Neural cell (in vitro differentiated cells): ENCODE results near the gene ADPRS. TPM values are rescaled to one million over a fixed set of nuclear protein-coding genes. Genes with fewer than 3 reads are reported as not detected.

Experiments used
- H2AFZ ChIP-seq: fragments of 200-600, 300-800 bp; sonication (generic), shearing (Covaris generic); 2 replicates; pipeline ENCODE4 v1.6.0; 2014; ENCODE audit warnings: low read depth, mild to moderate bottlenecking, antibody characterized with exemption, low read length, moderate library complexity
- H3F3A ChIP-seq: fragments of 200-600 bp; shearing (Covaris generic); 2 replicates; pipeline ENCODE4 v1.6.1; 2016; ENCODE audit warnings: mild to moderate bottlenecking, moderate library complexity, mixed read lengths, antibody characterized with exemption, low read length; ENCODE audit not compliant: insufficient read depth, poor library complexity, severe bottlenecking
- H3K27ac ChIP-seq: fragments of 200-600, 300-800 bp; sonication (generic), shearing (Covaris generic); 2 replicates; pipeline ENCODE4 v1.5.1; 2014; ENCODE audit warnings: mild to moderate bottlenecking, low read length, moderate library complexity
- H3K27me3 ChIP-seq: fragments of 300-800, 200-600 bp; sonication (generic), shearing (Covaris generic); 2 replicates; pipeline ENCODE4 v1.6.0; 2014; ENCODE audit warnings: mild to moderate bottlenecking, low read depth, low read length, moderate library complexity; ENCODE audit not compliant: insufficient read depth
- H3K36me3 ChIP-seq: fragments of 300-800, 200-600 bp; sonication (generic), shearing (Covaris generic); 2 replicates; pipeline ENCODE4 v1.5.1; 2014; ENCODE audit warnings: mild to moderate bottlenecking, antibody characterized with exemption, low read length, moderate library complexity; ENCODE audit not compliant: insufficient read depth
- H3K4me2 ChIP-seq: fragments of 300-800, 200-600 bp; sonication (generic), shearing (Covaris generic); 2 replicates; pipeline ENCODE4 v1.6.0; 2014; ENCODE audit warnings: mild to moderate bottlenecking, low read length
- H3K4me3 ChIP-seq: fragments of 300-800, 200-600 bp; sonication (generic), shearing (Covaris generic); 2 replicates; pipeline ENCODE4 v1.5.1; 2014; ENCODE audit warnings: mild to moderate bottlenecking, low read length, moderate library complexity
- H3K79me2 ChIP-seq: fragments of 200-600 bp; shearing (Covaris generic); replicated peaks from 2 replicates; pipeline ENCODE4 v1.6.0; 2014; ENCODE audit warnings: mild to moderate bottlenecking, low read length, moderate library complexity; ENCODE audit not compliant: insufficient read depth
- H3K9ac ChIP-seq: fragments of 300-800, 200-600 bp; sonication (generic), shearing (Covaris generic); 2 replicates; pipeline ENCODE4 v1.6.1; 2016; ENCODE audit warnings: mild to moderate bottlenecking, low read length, mixed read lengths
- H3K9me2 ChIP-seq: fragments of 200-600 bp; shearing (Covaris generic); 2 replicates; pipeline ENCODE4 v1.6.1; 2016; ENCODE audit warnings: mild to moderate bottlenecking, low read length, mixed read lengths; ENCODE audit not compliant: insufficient read depth
- H3K9me3 ChIP-seq: fragments of 200-600, 300-800 bp; sonication (generic), shearing (Covaris generic); 2 replicates; pipeline ENCODE4 v1.6.1; 2016; ENCODE audit warnings: mild to moderate bottlenecking, mixed run types, low read length, moderate library complexity, mixed read lengths
- H4K20me1 ChIP-seq: fragments of 200-600 bp; shearing (Covaris generic); 2 replicates; pipeline ENCODE4 v1.6.1; 2016; ENCODE audit warnings: mild to moderate bottlenecking, mixed run types; ENCODE audit not compliant: insufficient read depth
- CTCF ChIP-seq: fragments of 450-650 bp; IDR thresholded peaks from 2 replicates; pipeline ENCODE4 v1.5.1; 2014; ENCODE audit warnings: antibody characterized with exemption, mild to moderate bottlenecking, moderate library complexity; ENCODE audit not compliant: poor library complexity, severe bottlenecking
- EP300 ChIP-seq: fragments of 450-650 bp; conservative IDR thresholded peaks from 2 replicates; pipeline ENCODE4 v1.6.1; 2014; ENCODE audit warnings: antibody characterized with exemption, mild to moderate bottlenecking, moderate library complexity; ENCODE audit not compliant: poor library complexity, severe bottlenecking
- EZH2 ChIP-seq: fragments of 200-600, 300-800 bp; shearing (Covaris generic), sonication (generic); IDR thresholded peaks from 2 replicates; pipeline ENCODE4 v1.6.1; 2014; ENCODE audit warnings: antibody characterized with exemption, low read length, borderline replicate concordance, mild to moderate bottlenecking; ENCODE audit not compliant: insufficient read depth, poor library complexity, severe bottlenecking
- MXI1 ChIP-seq: fragments of 450-650 bp; conservative IDR thresholded peaks from 2 replicates; pipeline ENCODE4 v1.6.1; 2014; ENCODE audit warnings: antibody characterized with exemption, mild to moderate bottlenecking; ENCODE audit not compliant: poor library complexity, severe bottlenecking
- POLR2AphosphoS5 ChIP-seq: IDR thresholded peaks from 2 replicates; pipeline ENCODE4 v1.6.1; 2012
- RAD21 ChIP-seq: fragments of 450-650 bp; conservative IDR thresholded peaks from 2 replicates; pipeline ENCODE4 v1.6.1; 2014; ENCODE audit warnings: antibody characterized with exemption, mild to moderate bottlenecking, moderate library complexity
- REST ChIP-seq: IDR thresholded peaks from 2 replicates; pipeline ENCODE4 v1.6.1; 2012; ENCODE audit warnings: borderline replicate concordance
- SMC3 ChIP-seq: fragments of 450-650 bp; conservative IDR thresholded peaks from 2 replicates; pipeline ENCODE4 v1.6.1; 2014; ENCODE audit warnings: antibody characterized with exemption, mild to moderate bottlenecking, moderate library complexity; ENCODE audit not compliant: poor library complexity
- TAF1 ChIP-seq: IDR thresholded peaks from 2 replicates; pipeline ENCODE4 v1.6.1; 2012; ENCODE audit warnings: low read depth
- polyA plus RNA-seq: library from polyadenylated mRNA; depleted of rRNA; stranded (reverse); fragments of >200 nt; gene quantifications from 2 replicates; pipeline ENCODE4 v1.2.3, GENCODE V29; 2014

The ADPRS gene
- polyA plus RNA-seq, 1 donor from 2014 or later = 66.7 TPM

- Histone ChIP-seq H3K9me2 (no peaks in the 10 kb centered on the region), H3K27ac (no peak overlapping the region), H3K27me3 (no peaks in the 10 kb centered on the region), H2AFZ (no peak overlapping the region), H4K20me1 (no peaks in the 10 kb centered on the region), H3F3A (no peaks in the 10 kb centered on the region), H3K36me3 (no peaks in the 10 kb centered on the region), H3K9ac (no peak overlapping the region), H3K9me3 (no peaks in the 10 kb centered on the region), H3K4me2 (no peak overlapping the region), H3K4me3 (no peak overlapping the region), H3K79me2 (no peaks in the 10 kb centered on the region)
- no peak for TF ChIP-seq EP300
- TF ChIP-seq CTCF = no peak
Measured at GRCh38 chr1:36098650-36099365, 10.1 kb downstream of the ADPRS start.

- no peaks in the 10 kb centered on the region for H3K9me3 ChIP-seq
- no peak overlapping the region for H3K27ac ChIP-seq
- no peaks in the 10 kb centered on the region for H3F3A ChIP-seq
- no peak overlapping the region for H3K4me3 ChIP-seq
- H3K36me3 ChIP-seq = no peaks in the 10 kb centered on the region
- H3K79me2 ChIP-seq = no peaks in the 10 kb centered on the region
- H2AFZ ChIP-seq = no peak overlapping the region
- H3K4me2 ChIP-seq = no peak overlapping the region
- H3K9ac ChIP-seq = no peak overlapping the region
- TF ChIP-seq REST = peak; percentile 78
- TF ChIP-seq EZH2 = no peak
- TF ChIP-seq CTCF = peak; percentile 97
- no peak for TF ChIP-seq POLR2AphosphoS5
- TF ChIP-seq SMC3 = peak; percentile 97
- no peak for TF ChIP-seq EP300
- TF ChIP-seq RAD21 = peak; percentile 97
- no peak for TF ChIP-seq MXI1
- TF ChIP-seq TAF1 = no peak
- H3K9me2 ChIP-seq = no peaks in the 10 kb centered on the region
- no peaks in the 10 kb centered on the region for H3K27me3 ChIP-seq
- H4K20me1 ChIP-seq = no peaks in the 10 kb centered on the region
Measured at GRCh38 chr1:36099681-36100341, 11.1 kb downstream of the ADPRS start.
